Endothelial cell of umbilical vein (primary cell): Measurements from ENCODE around the gene ANP32E. TPM values are rescaled to one million over a fixed set of nuclear protein-coding genes. Genes with fewer than 3 reads are reported as not detected.

ENCODE experiments used
- BruUV-seq: library from RNA; stranded (reverse); fragments of 400-500 nt; replicated peaks from 2 replicates; lab custom pipeline; 2021; lab: Mats Ljungman, UMichigan
- CTCF ChIA-PET: fragments of 300-600, 350-600 bp; sonication (Branson Sonifier 250); formaldehyde crosslinking; loops from one replicate; lab custom pipeline; 2021; ENCODE audit warnings: antibody characterized with exemption, inconsistent platforms; lab: Charles Lee
- POLR2A ChIA-PET: fragments of 300-600, 350-600 bp; sonication (Branson Sonifier 250); formaldehyde crosslinking; loops from one replicate; lab custom pipeline; 2021; ENCODE audit warnings: antibody characterized with exemption, inconsistent platforms; lab: Charles Lee
- DNase-seq: peaks from one replicate; pipeline ENCODE4 v3.0.0-alpha.2; 2011; ENCODE audit warnings: low read depth, low spot score
- FAIRE-seq: peaks from 2 replicates; lab custom pipeline; 2011; peaks lifted over from hg19 to GRCh38; lab: Jason Lieb, UNC
- H2AFZ ChIP-seq: 2 replicates; pipeline ENCODE4 v1.6.0; 2012; ENCODE audit warnings: low read depth, low read length, control low read depth, inconsistent platforms
- H3K27ac ChIP-seq: 2 replicates; pipeline ENCODE4 v1.5.1; 2011; ENCODE audit warnings: low read depth, mild to moderate bottlenecking, control low read depth, low read length, moderate library complexity; ENCODE audit not compliant: insufficient read depth
- H3K27me3 ChIP-seq, 2 experiments: 2 replicates each; pipeline versions ENCODE4 v1.6.0 to v1.6.1; 2011; ENCODE audit warnings: low read length in 2 of 2, mixed read lengths in 1 of 2; ENCODE audit not compliant: control insufficient read depth in 2 of 2, insufficient read depth in 2 of 2
- H3K36me3 ChIP-seq, 2 experiments: 2 replicates in 1 of 2; 3 replicates in 1 of 2; pipeline ENCODE4 v1.5.1; 2011; ENCODE audit warnings: low read length in 2 of 2, mild to moderate bottlenecking in 1 of 2, moderate library complexity in 1 of 2; ENCODE audit not compliant: control insufficient read depth in 2 of 2, insufficient read depth in 2 of 2; ENCODE audit errors: extremely low read depth in 1 of 2
- H3K4me1 ChIP-seq: 3 replicates; pipeline ENCODE4 v1.5.1; 2011; ENCODE audit warnings: mild to moderate bottlenecking, low read length; ENCODE audit not compliant: control insufficient read depth, insufficient read depth; ENCODE audit errors: extremely low read depth
- H3K4me2 ChIP-seq: 2 replicates; pipeline ENCODE4 v1.6.1; 2011; ENCODE audit warnings: low read length, control low read depth, mixed read lengths; ENCODE audit not compliant: insufficient read depth
- H3K4me3 ChIP-seq, 3 experiments: fragments of 200-600 bp in 1 of 3; sonication (generic), shearing (Covaris generic) in 1 of 3; replicated peaks in 1 of 3; 2 replicates each; pipeline ENCODE4 v1.5.1; 2011 to 2016; ENCODE audit warnings: control low read depth in 3 of 3, low read length in 3 of 3, mild to moderate bottlenecking in 2 of 3, inconsistent platforms in 1 of 3, low read depth in 1 of 3, moderate library complexity in 1 of 3; ENCODE audit not compliant: insufficient read depth in 1 of 3
- H3K79me2 ChIP-seq: 2 replicates; pipeline ENCODE4 v1.6.0; 2012; ENCODE audit warnings: low read length, inconsistent platforms; ENCODE audit not compliant: control insufficient read depth, insufficient read depth
- H3K9ac ChIP-seq: replicated peaks from 2 replicates; pipeline ENCODE3; 2011; ENCODE audit warnings: low read length, control low read depth; ENCODE audit not compliant: insufficient read depth; ENCODE audit errors: extremely low read depth
- H3K9me1 ChIP-seq: replicated peaks from 3 replicates; pipeline ENCODE4 v1.6.0; 2011; ENCODE audit warnings: mild to moderate bottlenecking, low read length; ENCODE audit not compliant: control insufficient read depth, insufficient read depth; ENCODE audit errors: extremely low read depth
- H3K9me3 ChIP-seq: replicated peaks from 2 replicates; pipeline ENCODE4 v1.5.1; 2012; ENCODE audit warnings: low read length, inconsistent platforms; ENCODE audit not compliant: control insufficient read depth, insufficient read depth
- H4K20me1 ChIP-seq: replicated peaks from 2 replicates; pipeline ENCODE3; 2011; ENCODE audit warnings: mild to moderate bottlenecking, low read length; ENCODE audit not compliant: control insufficient read depth, insufficient read depth; ENCODE audit errors: extremely low read depth
- EZH2 ChIP-seq: IDR thresholded peaks from 2 replicates; pipeline ENCODE4 v1.6.1; 2012; ENCODE audit warnings: borderline replicate concordance, low read depth, mild to moderate bottlenecking, moderate library complexity, low read length, inconsistent platforms; ENCODE audit not compliant: severe bottlenecking
- FOS ChIP-seq: IDR thresholded peaks from 2 replicates; pipeline ENCODE4 v1.6.1; 2011; ENCODE audit warnings: mild to moderate bottlenecking, low read length, moderate library complexity, borderline replicate concordance; ENCODE audit not compliant: insufficient read depth
- JUN ChIP-seq: IDR thresholded peaks from 2 replicates; pipeline ENCODE4 v1.6.1; 2011; ENCODE audit warnings: borderline replicate concordance, low read depth; ENCODE audit not compliant: insufficient read length, insufficient read depth
- MYC ChIP-seq: IDR thresholded peaks from one replicate; pipeline ENCODE4 v1.6.1; 2011; ENCODE audit warnings: mild to moderate bottlenecking, low read depth, low read length
- POLR2A ChIP-seq: IDR thresholded peaks from 2 replicates; pipeline ENCODE4 v1.6.1; 2012; ENCODE audit warnings: low read depth, mild to moderate bottlenecking, control low read depth, low read length
- POLR2AphosphoS5 ChIP-seq: IDR thresholded peaks from 2 replicates; pipeline ENCODE4 v1.6.1; 2012; ENCODE audit warnings: low read depth, mild to moderate bottlenecking, control low read depth, low read length, moderate library complexity; ENCODE audit not compliant: insufficient read depth
- dilution Hi-C: fragments of 300-500 bp; cut with MboI; formaldehyde crosslinking; loops from one replicate; pipeline ENCODE4 v1.15.0; 2019; ENCODE audit warnings: low sequenced_read_pairs; ENCODE audit not compliant: extremely low pct_ligation_motif_present
- intact Hi-C: fragments of 100-400 bp; cut with micrococcal nuclease; formaldehyde crosslinking; loops from one replicate; pipeline ENCODE4 v1.10.0; 2022
- polyA plus RNA-seq, 4 experiments: library from polyadenylated mRNA; depleted of rRNA in 3 of 4; stranded (reverse) in 3 of 4; unstranded in 1 of 4; fragments of >200 nt; gene quantifications; 2 replicates each; pipeline versions ENCODE4 v1.2.1 to v1.2.3, GENCODE V29; 2011 to 2012; ENCODE audit warnings: missing spikeins in 1 of 4
- total RNA-seq: library from RNA; stranded (reverse); gene quantifications from 2 replicates; pipeline ENCODE4 v1.2.3, GENCODE V29; 2021
- TF ChIP-seq, protein P1 (sequence below): IDR thresholded peaks from 2 replicates; pipeline ENCODE4 v1.6.1; 2011; ENCODE audit not compliant: insufficient read depth, insufficient read length

ANP32E gene
- total and polyA plus RNA-seq, 2 donors (not counting 3 experiments of a cell fraction or from before 2014, with no cell fraction given) = 6.8 to 53.4 TPM

DNA sequence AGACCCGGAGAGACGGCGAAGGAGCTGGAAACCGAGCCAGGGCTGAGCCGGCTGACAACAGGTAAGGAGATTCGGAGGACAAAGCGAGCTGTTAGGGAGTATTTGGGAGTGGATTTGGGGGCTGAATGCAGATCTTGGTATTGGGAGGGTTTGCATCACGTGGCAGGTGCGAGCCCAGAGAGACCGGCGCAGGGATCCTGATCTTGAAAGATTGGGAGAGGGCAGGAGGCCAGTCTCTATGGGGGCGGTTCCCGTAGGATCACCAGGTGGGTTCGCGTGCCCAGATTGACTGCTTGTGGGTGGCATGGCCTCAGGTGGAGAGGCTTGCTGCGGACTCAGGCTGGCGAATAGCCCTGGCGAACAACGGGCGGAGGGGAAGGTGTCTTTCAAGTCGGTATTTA lies 46.6 kb upstream of the ANP32E start:
- peak overlapping the region; percentile 14 for H3K4me2 ChIP-seq
- H2AFZ ChIP-seq = peak overlapping the region; percentile 87
- H3K9ac ChIP-seq = no peak overlapping the region
- peak overlapping the region in 1 of 3 experiments; percentile 29 for H3K4me3 ChIP-seq
- H3K9me1 ChIP-seq = no peaks in the 10 kb centered on the region
- DNase-seq (no peak), FAIRE-seq (no peak)
- peak; percentile 50 for TF ChIP-seq EZH2
- TF ChIP-seq POLR2AphosphoS5 = no peak
- TF ChIP-seq FOS = no peak
- TF ChIP-seq JUN = no peak
- dilution Hi-C loops = no loop called here
- H3K27ac ChIP-seq = no peak overlapping the region
- H3K9me3 ChIP-seq = no peaks in the 10 kb centered on the region
- ChIA-PET CTCF (interaction anchor here (2.2 to 16.3 kb wide), 3 partner anchors 10 to 26 kb away, joined by 23 to 466 read pairs (median 26); partner anchors contain the start of genes APH1A, C1orf54 and CA14), POLR2A (no interaction called here)
- peaks cover 0 to 8% of the 10 kb centered on the region in 2 experiments for H3K27me3 ChIP-seq
- H4K20me1 ChIP-seq = no peaks in the 10 kb centered on the region
- no peaks in the 10 kb centered on the region for H3K79me2 ChIP-seq
- no peaks in the 10 kb centered on the region for H3K36me3 ChIP-seq
- BruUV-seq = no TSS peak
- intact Hi-C loops = no loop called here
- peaks cover 10% of the 10 kb centered on the region for H3K4me1 ChIP-seq

DNA sequence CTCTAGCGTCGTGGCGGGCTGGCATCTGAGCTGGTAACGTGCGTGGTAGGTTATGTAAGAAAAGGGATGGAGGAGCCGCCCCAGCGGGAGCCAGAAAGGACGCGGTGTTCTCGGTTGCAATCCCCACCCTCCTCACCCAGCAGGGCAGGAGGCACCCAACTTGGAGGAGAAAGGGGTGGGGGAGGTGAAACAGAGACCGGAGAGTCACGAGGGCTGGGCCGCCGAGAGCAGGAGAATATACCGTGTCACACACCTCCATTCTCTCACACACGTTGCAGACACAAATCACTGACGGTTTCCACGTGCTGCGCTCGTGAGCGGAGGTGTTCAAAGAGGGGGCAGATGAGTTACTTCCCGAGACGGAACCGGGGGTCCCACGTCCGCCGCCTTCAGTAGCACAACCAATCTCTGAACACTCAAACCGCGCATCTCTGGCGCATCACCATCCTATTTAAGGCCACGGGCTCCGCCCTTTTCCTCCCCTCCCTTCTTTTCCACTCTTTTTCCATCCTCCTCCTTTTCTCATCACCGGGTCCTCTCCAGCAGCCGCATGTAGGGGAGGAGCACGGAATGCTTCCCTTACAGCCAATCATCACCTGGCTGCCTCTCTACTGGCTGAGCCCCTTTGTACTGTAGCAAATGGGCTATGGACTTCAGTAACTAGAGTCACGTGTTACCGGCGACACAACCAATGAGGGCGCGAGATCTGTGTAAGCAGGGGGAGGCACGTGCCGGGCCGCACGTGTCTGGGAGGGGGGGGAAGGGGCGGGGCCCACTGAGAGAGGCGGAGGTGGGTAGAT lies 46.0 kb upstream of the ANP32E start, which contains the start of gene CIART:
Gene CIART (plus strand): TSS at position 797 of the 800 bp plus-strand sequence. CDS start 714 bp downstream, outside the sequence.
- peak; percentile 44 for TF ChIP-seq POLR2A
- TF ChIP-seq MYC = no peak
- TF ChIP-seq, protein P1, sequence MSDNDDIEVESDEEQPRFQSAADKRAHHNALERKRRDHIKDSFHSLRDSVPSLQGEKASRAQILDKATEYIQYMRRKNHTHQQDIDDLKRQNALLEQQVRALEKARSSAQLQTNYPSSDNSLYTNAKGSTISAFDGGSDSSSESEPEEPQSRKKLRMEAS = peak; percentile 97
- Histone ChIP-seq H3K9me3 (no peaks in the 10 kb centered on the region), H3K27ac (no peak within 1 kb of the TSS), H3K79me2 (no peaks in the 10 kb centered on the region), H3K4me3 (peak within 1 kb of the TSS; percentile 20 to 40 (median 29)), H3K4me2 (peak within 1 kb of the TSS; percentile 63), H3K9me1 (no peaks in the 10 kb centered on the region), H3K9ac (peak within 1 kb of the TSS; percentile 33), H4K20me1 (no peaks in the 10 kb centered on the region), H3K36me3 (no peaks in the 10 kb centered on the region), H3K27me3 (peaks cover 0 to 8% of the 10 kb centered on the region in 2 experiments), H3K4me1 (peaks cover 10% of the 10 kb centered on the region), H2AFZ (peak within 1 kb of the TSS; percentile 87)
- TSS peak; percentile 67 for BruUV-seq
- peak; percentile 91 for DNase-seq
- ChIA-PET POLR2A (no interaction called here), CTCF (interaction anchor here (0.6 to 16.3 kb wide), 10 partner anchors 9 to 95 kb away, joined by 3 to 466 read pairs (median 4); partner anchors contain the start of genes ANP32E, APH1A, C1orf54 and CA14)
- dilution Hi-C loops = no loop called here
- intact Hi-C loops = loop anchor here (1.0 kb wide), 5 partner anchors 11 to 46 kb away; partner anchors contain the start of genes ANP32E, APH1A and MRPS21
- FAIRE-seq = peak; percentile 96
